Karpas-422 (cell line): ENCODE measurements around the gene CSTB. TPM values are rescaled to one million over a fixed set of nuclear protein-coding genes. Genes with fewer than 3 reads are reported as not detected.

Experiments used
- DNase-seq: peaks from one replicate; pipeline ENCODE4 v3.0.0-alpha.2; 2015
- H2AFZ ChIP-seq: fragments of 200-600 bp; sonication (generic); 2 replicates; pipeline ENCODE4 v1.6.1; 2014; ENCODE audit warnings: antibody characterized with exemption, low read length, mixed read lengths
- H3K27ac ChIP-seq: fragments of 200-600 bp; sonication (generic); 2 replicates; pipeline ENCODE4 v1.5.1; 2014; ENCODE audit warnings: mild to moderate bottlenecking, low read length, moderate library complexity
- H3K27me3 ChIP-seq: fragments of 200-600 bp; sonication (generic); 2 replicates; pipeline ENCODE4 v1.6.1; 2014; ENCODE audit warnings: low read length, mixed read lengths
- H3K36me3 ChIP-seq: fragments of 200-600 bp; sonication (generic); 2 replicates; pipeline ENCODE4 v1.6.1; 2014; ENCODE audit warnings: low read length, mixed read lengths; ENCODE audit not compliant: insufficient read depth
- H3K4me1 ChIP-seq: fragments of 200-600 bp; sonication (generic); 2 replicates; pipeline ENCODE4 v1.6.1; 2014; ENCODE audit warnings: mild to moderate bottlenecking, low read length, mixed read lengths
- H3K4me2 ChIP-seq: fragments of 200-600 bp; sonication (generic); 2 replicates; pipeline ENCODE4 v1.6.1; 2014; ENCODE audit warnings: low read length, low read depth, mild to moderate bottlenecking; ENCODE audit not compliant: poor library complexity, severe bottlenecking
- H3K4me3 ChIP-seq: fragments of 200-600 bp; sonication (generic); 2 replicates; pipeline ENCODE4 v1.5.1; 2014; ENCODE audit warnings: mild to moderate bottlenecking, antibody characterized with exemption, low read length, mixed read lengths
- H3K79me2 ChIP-seq: fragments of 200-600 bp; sonication (generic); 2 replicates; pipeline ENCODE4 v1.6.1; 2014; ENCODE audit warnings: mild to moderate bottlenecking, low read length, mixed read lengths
- H3K9ac ChIP-seq: fragments of 200-600 bp; sonication (generic); 2 replicates; pipeline ENCODE4 v1.6.0; 2014; ENCODE audit warnings: low read length
- H3K9me2 ChIP-seq: fragments of 200-600 bp; sonication (generic), shearing (Covaris generic); replicated peaks from 2 replicates; pipeline ENCODE4 v1.6.0; 2014; ENCODE audit warnings: mild to moderate bottlenecking, low read length, moderate library complexity; ENCODE audit not compliant: insufficient read depth
- H3K9me3 ChIP-seq: fragments of 300-700, 200-600 bp; sonication (generic); 2 replicates; pipeline ENCODE4 v1.6.1; 2014; ENCODE audit warnings: low read length, mixed read lengths
- H4K20me1 ChIP-seq: fragments of 200-600 bp; sonication (generic); 2 replicates; pipeline ENCODE4 v1.6.1; 2014; ENCODE audit warnings: mild to moderate bottlenecking, antibody characterized with exemption, low read length, low read depth; ENCODE audit not compliant: insufficient read depth
- small RNA-seq: library from RNA; depleted of rRNA; stranded (forward); fragments of <200 nt; gene quantifications from one replicate; pipeline ENCODE3, GENCODE V24; 2014
- total RNA-seq: library from RNA; depleted of rRNA; stranded (reverse); fragments of >200 nt; shearing (Covaris generic); gene quantifications from 2 replicates; pipeline ENCODE4 v1.2.3, GENCODE V29; 2014; ENCODE audit warnings: low replicate concordance; rRNA removed

The CSTB gene
- total RNA-seq, 1 experiment from 2014 or later = 28.0 TPM

DNA sequence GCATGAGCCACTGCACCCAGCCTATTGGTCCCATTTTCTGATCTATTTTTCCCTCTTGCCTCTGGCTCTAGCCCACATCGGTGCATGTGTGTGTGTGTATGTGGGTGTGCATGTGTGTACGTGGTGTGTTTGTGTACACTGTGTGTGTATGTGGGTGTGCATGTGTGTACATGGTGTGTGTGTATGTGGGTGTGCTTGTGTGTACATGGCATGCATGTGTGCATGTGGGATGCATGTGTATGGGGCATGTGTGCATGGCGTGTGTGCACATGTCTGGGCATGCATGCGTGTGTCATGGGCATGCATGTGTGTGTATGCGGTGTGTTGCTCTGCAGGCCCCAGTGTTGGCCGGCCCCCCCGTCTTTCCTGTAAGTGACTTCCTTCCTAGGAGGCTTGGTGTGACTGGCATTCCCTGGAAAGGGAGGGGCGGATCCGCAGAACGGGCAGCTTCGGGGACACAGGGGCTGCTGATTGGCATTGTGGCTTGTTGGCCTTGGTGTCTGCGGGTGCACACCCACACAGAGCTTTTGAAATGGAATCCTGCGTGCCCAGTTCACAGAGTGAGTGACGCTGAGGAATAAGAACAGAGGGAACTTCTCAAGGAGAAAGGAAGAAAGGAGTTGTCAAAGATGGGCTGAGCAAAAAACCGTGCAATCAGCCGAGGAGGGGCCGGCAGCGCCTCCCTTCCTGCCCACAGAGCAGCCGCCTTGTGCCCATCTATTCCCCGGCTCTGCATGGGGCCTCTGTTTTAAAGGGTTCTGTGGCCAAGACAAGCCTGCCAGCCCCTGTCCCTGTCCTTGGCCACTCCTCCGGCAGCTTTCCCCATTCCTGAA is 49.2 kb downstream of the CSTB start:
- H3K79me2 ChIP-seq = peaks cover 78% of the 10 kb centered on the region
- H2AFZ ChIP-seq = no peak overlapping the region
- H3K4me1 ChIP-seq = peaks cover 61% of the 10 kb centered on the region
- no peaks in the 10 kb centered on the region for H3K9me3 ChIP-seq
- 0 out of 2 replicates have a peak overlapping the region, but pooled peaks have one; percentile 73 for H3K27ac ChIP-seq
- H3K4me3 ChIP-seq = peak overlapping the region; percentile 90; the same call in 1 of the 2 replicates
- DNase-seq = no peak
- peak overlapping the region; percentile 93 for H3K9ac ChIP-seq
- peaks cover 5% of the 10 kb centered on the region; the same call in 1 of the 2 replicates for H4K20me1 ChIP-seq
- no peaks in the 10 kb centered on the region for H3K9me2 ChIP-seq
- no peaks in the 10 kb centered on the region for H3K27me3 ChIP-seq
- peaks cover 8% of the 10 kb centered on the region; the same call in 1 of the 2 replicates for H3K36me3 ChIP-seq
- no peak overlapping the region for H3K4me2 ChIP-seq

Small RNA genes lying within 50 kb of the gene (small RNA-seq; reads per million reads assigned to genes)
- gene AP001052.1 = not detected

Other genes starting within 250 kb of the CSTB start
- gene HSF2BP, start 116.8 kb downstream of the CSTB start, total RNA-seq = 0.67 and 0.76 TPM in 2 replicates
- gene RRP1B, start 116.7 kb downstream of the CSTB start, total RNA-seq = 30.6 and 34.5 TPM in 2 replicates
- gene PDXK, start 57.2 kb downstream of the CSTB start, total RNA-seq = 44.7 and 86.5 TPM in 2 replicates
- 26.2 and 28.8 TPM in 2 replicates for gene RRP1, start 13.3 kb upstream of the CSTB start, total RNA-seq
- gene AGPAT3, start 88.9 kb upstream of the CSTB start, total RNA-seq = 29.0 and 42.2 TPM in 2 replicates
- 24.0 and 40.3 TPM in 2 replicates for gene TRAPPC10, start 236.0 kb upstream of the CSTB start, total RNA-seq